K562 (cell line): Measurements from ENCODE around the gene ANKS1B. TPM values are rescaled to one million over a fixed set of nuclear protein-coding genes. Genes with fewer than 3 reads are reported as not detected.

Source experiments
- ATAC-seq: fragments of 200-7000 bp; cut with Tn5 transposase; 3 replicates; pipeline ENCODE4 v1.9.1; 2020; ENCODE audit warnings: moderate library complexity
- BruUV-seq: library from RNA; stranded (reverse); fragments of 400-500 nt; replicated peaks from 2 replicates; lab custom pipeline; 2021; lab: Mats Ljungman, UMichigan
- CTCF ChIA-PET: fragments of 300-600 bp; formaldehyde crosslinking; extraction: SDS; loops from one replicate; lab custom pipeline; 2021; ENCODE audit warnings: low intra/inter-chr PET ratio; lab: Yijun Ruan, JAX
- POLR2A ChIA-PET: fragments of 300-600, 350-650 bp; sonication (Branson Sonifier 250); formaldehyde crosslinking; extraction: SDS; loops from one replicate; lab custom pipeline; 2021; ENCODE audit warnings: antibody characterized with exemption, inconsistent platforms; lab: Yijun Ruan, JAX
- DNase-seq, 4 experiments: peaks; one replicate each; pipeline versions ENCODE4 v3.0.0 to v3.0.0-alpha.2; 2011 to 2018; ENCODE audit warnings: low spot score in 3 of 4, mixed read lengths in 3 of 4; ENCODE audit errors: extremely low read depth in 1 of 4
- FAIRE-seq: peaks from 2 replicates; lab custom pipeline; 2011; peaks lifted over from hg19 to GRCh38; lab: Jason Lieb, UNC
- H2AFZ ChIP-seq: 2 replicates; pipeline ENCODE4 v1.6.0; 2011; ENCODE audit warnings: low read depth, low read length, control low read depth, inconsistent platforms
- H3K27ac ChIP-seq: fragments of 200-600 bp; 3 replicates; pipeline ENCODE4 v1.8.0; 2011; ENCODE audit warnings: low read depth, mild to moderate bottlenecking, control low read depth, inconsistent platforms, low read length, moderate library complexity, mixed read lengths; ENCODE audit errors: extremely low read depth
- H3K27me3 ChIP-seq, 2 experiments: fragments of 300-600 bp in 1 of 2; 2 replicates in 1 of 2; 3 replicates in 1 of 2; pipeline versions ENCODE4 v1.6.0 to v1.8.0; 2011; ENCODE audit warnings: inconsistent platforms in 2 of 2, low read length in 2 of 2, mild to moderate bottlenecking in 1 of 2, mixed read lengths in 1 of 2, moderate library complexity in 1 of 2; ENCODE audit not compliant: control insufficient read depth in 2 of 2, insufficient read depth in 2 of 2
- H3K36me3 ChIP-seq: fragments of 300-600 bp; 3 replicates; pipeline ENCODE4 v1.8.0; 2011; ENCODE audit warnings: mild to moderate bottlenecking, low read length, inconsistent platforms; ENCODE audit not compliant: control insufficient read depth, insufficient read depth
- H3K4me1 ChIP-seq, 2 experiments: fragments of 200-600 bp in 1 of 2; replicated peaks in 1 of 2; 2 replicates in 1 of 2; 3 replicates in 1 of 2; pipeline versions ENCODE4 v1.5.1 to v1.8.0; 2011; ENCODE audit warnings: inconsistent platforms in 2 of 2, low read length in 2 of 2, mild to moderate bottlenecking in 1 of 2, mixed read lengths in 1 of 2, moderate library complexity in 1 of 2; ENCODE audit not compliant: control insufficient read depth in 2 of 2, insufficient read depth in 2 of 2
- H3K4me2 ChIP-seq: 2 replicates; pipeline ENCODE4 v1.6.1; 2011; ENCODE audit warnings: low read length, control low read depth, inconsistent platforms, mixed read lengths; ENCODE audit not compliant: insufficient read depth
- H3K4me3 ChIP-seq: fragments of 200-600 bp; sonication (generic), shearing (Covaris generic); 2 replicates; pipeline ENCODE4 v1.5.1; 2016; ENCODE audit warnings: control low read depth, inconsistent platforms
- H3K79me2 ChIP-seq: fragments of 200-600 bp; 3 replicates; pipeline ENCODE4 v1.8.0; 2011; ENCODE audit warnings: low read length, inconsistent platforms; ENCODE audit not compliant: control insufficient read depth, insufficient read depth
- H3K9ac ChIP-seq, 2 experiments: 2 replicates each; pipeline versions ENCODE4 v1.6.0 to v1.6.1; 2011; ENCODE audit warnings: low read depth in 2 of 2, low read length in 2 of 2, control low read depth in 1 of 2, inconsistent platforms in 1 of 2, mild to moderate bottlenecking in 1 of 2, mixed read lengths in 1 of 2; ENCODE audit not compliant: insufficient read depth in 1 of 2
- H3K9me1 ChIP-seq: one replicate; pipeline ENCODE4 v1.6.0; 2011; ENCODE audit warnings: inconsistent platforms, mild to moderate bottlenecking, low read length, moderate library complexity; ENCODE audit not compliant: control insufficient read depth, insufficient read depth
- H3K9me3 ChIP-seq: replicated peaks from 2 replicates; pipeline ENCODE4 v1.5.1; 2011; ENCODE audit warnings: low read depth, low read length, inconsistent platforms; ENCODE audit not compliant: control insufficient read depth, insufficient read depth
- H4K20me1 ChIP-seq: replicated peaks from 2 replicates; pipeline ENCODE4 v1.6.1; 2011; ENCODE audit warnings: low read length, inconsistent platforms, mixed read lengths; ENCODE audit not compliant: control insufficient read depth, insufficient read depth
- CEBPB ChIP-seq: fragments of 450-650 bp; IDR thresholded peaks from 2 replicates; pipeline ENCODE4 v1.6.1; 2016; ENCODE audit warnings: missing genetic modification characterization, missing compliant biosample characterization
- GATAD2B ChIP-seq: fragments of 450-650 bp; IDR thresholded peaks from 2 replicates; pipeline ENCODE4 v1.6.1; 2017; ENCODE audit warnings: mild to moderate bottlenecking, borderline replicate concordance
- MCM2 ChIP-seq: fragments of 450-650 bp; IDR thresholded peaks from 2 replicates; pipeline ENCODE4 v1.6.1; 2017; ENCODE audit warnings: low read depth, mild to moderate bottlenecking
- PTTG1 ChIP-seq: fragments of 450-650 bp; IDR thresholded peaks from 2 replicates; pipeline ENCODE4 v1.6.1; 2016; ENCODE audit warnings: low read depth, mild to moderate bottlenecking, missing genetic modification characterization, missing compliant biosample characterization
- ZNF224 ChIP-seq: sonication (generic); formaldehyde crosslinking; IDR thresholded peaks from 2 replicates; pipeline ENCODE4 v1.8.0; 2022; ENCODE audit warnings: mild to moderate bottlenecking, missing genetic modification reagents
- WGBS: fragments of 100-300 bp; shearing (Covaris generic); methylation state at CpG from one replicate; pipeline ENCODE4 v1.1.6; 2016; ENCODE audit warnings: low coverage, mixed read lengths; ENCODE audit not compliant: insufficient coverage; ENCODE audit errors: missing lambda C conversion rate; 5-methylcytosine and 5-hydroxymethylcytosine counted together
- in situ Hi-C: fragments of 300-500 bp; cut with MboI; formaldehyde crosslinking; loops from 4 replicates; pipeline ENCODE4 v1.15.0; 2018; ENCODE audit warnings: inconsistent platforms, mixed read lengths
- intact Hi-C: fragments of 100-400 bp; cut with micrococcal nuclease; formaldehyde crosslinking; loops from 2 replicates; pipeline ENCODE4 v1.14.2; 2022
- polyA plus RNA-seq, 8 experiments: library from polyadenylated mRNA; depleted of rRNA in 4 of 8; stranded (reverse) in 5 of 8; unstranded in 3 of 8; fragments of >200 nt; fragmentation: Nextera tagmentation in 2 of 8; fragmentation: Illumina TruSeq in 1 of 8; extraction: Ambion mirVana in 2 of 8; extraction: Trizol in 1 of 8; gene quantifications; 2 replicates each; pipeline versions ENCODE4 v1.2.1 to v1.2.3, GENCODE V29; 2011 to 2014; ENCODE audit warnings: inconsistent platforms in 1 of 8, missing spikeins in 1 of 8
- total RNA-seq, 7 experiments: library from RNA; depleted of rRNA in 6 of 7; stranded (reverse); fragments of >200 nt in 6 of 7; fragmentation: Illumina TruSeq in 2 of 7; extraction: Trizol in 2 of 7; gene quantifications; 2 replicates each; pipeline versions ENCODE4 v1.2.1 to v1.2.3, GENCODE V29; 2011 to 2021; ENCODE audit warnings: low replicate concordance in 1 of 7
- TF ChIP-seq, protein P1 (sequence below): sonication (generic); formaldehyde crosslinking; IDR thresholded peaks from 2 replicates; pipeline ENCODE4 v1.8.0; 2023; ENCODE audit warnings: mild to moderate bottlenecking, missing genetic modification reagents
- TF ChIP-seq, protein P2 (sequence below), 3 experiments: IDR thresholded peaks in 2 of 3; conservative IDR thresholded peaks in 1 of 3; 2 replicates each; pipeline ENCODE4 v1.5.1; 2011 to 2012; ENCODE audit warnings: low read length in 3 of 3, mild to moderate bottlenecking in 3 of 3, control low read depth in 2 of 3, improper control_type of control experiment in 1 of 3, inconsistent platforms in 1 of 3, low read depth in 1 of 3, mixed read lengths in 1 of 3, moderate library complexity in 1 of 3; ENCODE audit not compliant: insufficient read depth in 2 of 3

ANKS1B gene
- total and polyA plus RNA-seq, 9 of the 15 experiments (the other 6 are each of a cell fraction or from before 2014, with no cell fraction given): 0.04 to 0.47 (median 0.28) TPM; not detected in 4

DNA sequence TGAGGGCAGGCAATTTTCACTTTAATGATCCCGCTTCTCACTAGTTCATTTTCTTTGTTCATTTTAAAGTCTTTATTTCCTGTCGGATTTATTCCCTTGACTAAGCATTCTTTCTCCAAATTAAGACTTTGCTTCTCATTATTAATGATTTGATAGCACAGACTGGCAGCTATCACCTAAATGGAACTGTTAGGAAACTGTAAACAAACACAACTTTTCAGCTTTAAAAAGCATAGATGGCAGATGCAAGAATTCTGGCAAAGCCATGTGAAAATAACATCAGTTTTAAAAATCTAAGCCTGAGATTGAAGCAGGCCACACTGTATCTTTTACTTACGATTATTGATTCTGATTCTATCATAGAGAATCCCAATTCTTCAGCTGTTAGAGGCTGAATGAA lies 225.7 kb downstream of the ANKS1B start:
- no peak overlapping the region for H3K27ac ChIP-seq
- no peaks in the 10 kb centered on the region for H3K9me1 ChIP-seq
- no TSS peak for BruUV-seq
- no peaks in the 10 kb centered on the region for H4K20me1 ChIP-seq
- CTCF ChIA-PET: no interaction called here
- no peak for TF ChIP-seq PTTG1 (tag)
- H3K4me3 ChIP-seq: no peak overlapping the region
- intact Hi-C loops (no loop called here), in situ Hi-C loops (no loop called here)
- no peaks in the 10 kb centered on the region for H3K36me3 ChIP-seq
- ATAC-seq: no peak
- H3K4me2 ChIP-seq: no peak overlapping the region
- H3K4me1 ChIP-seq: no peaks in the 10 kb centered on the region
- POLR2A ChIA-PET: no interaction called here
- H3K27me3 ChIP-seq: no peaks in the 10 kb centered on the region
- peaks cover 2% of the 10 kb centered on the region; the same call in 1 of the 2 replicates for H3K9me3 ChIP-seq
- no peak for FAIRE-seq
- H2AFZ ChIP-seq: no peak overlapping the region
- no peak overlapping the region for H3K9ac ChIP-seq
- H3K79me2 ChIP-seq: no peaks in the 10 kb centered on the region
- WGBS: 4% methylated on average over 3 of the region's 3 CpGs
- DNase-seq: no peak

DNA sequence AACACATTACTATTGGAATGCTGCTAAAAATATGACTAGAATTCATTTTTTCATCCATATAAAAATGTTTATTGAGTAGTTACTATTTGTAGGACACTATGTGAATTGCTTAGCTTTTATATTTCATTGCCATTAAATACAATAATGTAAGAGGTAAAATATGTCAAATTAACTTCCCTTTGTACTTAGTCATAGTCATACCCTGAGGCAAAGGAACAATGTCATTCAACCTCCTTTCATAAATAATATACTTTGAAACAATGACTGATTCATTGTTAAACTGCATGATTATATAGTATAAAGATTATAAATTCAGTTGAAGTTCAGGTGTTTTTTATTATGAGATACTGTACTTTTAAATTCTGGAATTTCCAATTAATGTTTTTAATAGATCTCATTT lies 232.0 kb downstream of the ANKS1B start:
- no peak for DNase-seq
- Histone ChIP-seq H2AFZ (no peak overlapping the region), H3K4me3 (no peak overlapping the region), H3K79me2 (no peaks in the 10 kb centered on the region), H3K4me2 (no peak overlapping the region), H3K4me1 (no peaks in the 10 kb centered on the region), H4K20me1 (no peaks in the 10 kb centered on the region), H3K27ac (no peak overlapping the region), H3K36me3 (no peaks in the 10 kb centered on the region), H3K9me3 (no peaks in the 10 kb centered on the region), H3K9ac (no peak overlapping the region), H3K27me3 (no peaks in the 10 kb centered on the region), H3K9me1 (no peaks in the 10 kb centered on the region)
- ATAC-seq: no peak
- POLR2A ChIA-PET: no interaction called here
- no peak for FAIRE-seq
- in situ Hi-C loops (no loop called here), intact Hi-C loops (no loop called here)
- no TSS peak for BruUV-seq
- no peak for TF ChIP-seq GATAD2B
- TF ChIP-seq, protein P1, sequence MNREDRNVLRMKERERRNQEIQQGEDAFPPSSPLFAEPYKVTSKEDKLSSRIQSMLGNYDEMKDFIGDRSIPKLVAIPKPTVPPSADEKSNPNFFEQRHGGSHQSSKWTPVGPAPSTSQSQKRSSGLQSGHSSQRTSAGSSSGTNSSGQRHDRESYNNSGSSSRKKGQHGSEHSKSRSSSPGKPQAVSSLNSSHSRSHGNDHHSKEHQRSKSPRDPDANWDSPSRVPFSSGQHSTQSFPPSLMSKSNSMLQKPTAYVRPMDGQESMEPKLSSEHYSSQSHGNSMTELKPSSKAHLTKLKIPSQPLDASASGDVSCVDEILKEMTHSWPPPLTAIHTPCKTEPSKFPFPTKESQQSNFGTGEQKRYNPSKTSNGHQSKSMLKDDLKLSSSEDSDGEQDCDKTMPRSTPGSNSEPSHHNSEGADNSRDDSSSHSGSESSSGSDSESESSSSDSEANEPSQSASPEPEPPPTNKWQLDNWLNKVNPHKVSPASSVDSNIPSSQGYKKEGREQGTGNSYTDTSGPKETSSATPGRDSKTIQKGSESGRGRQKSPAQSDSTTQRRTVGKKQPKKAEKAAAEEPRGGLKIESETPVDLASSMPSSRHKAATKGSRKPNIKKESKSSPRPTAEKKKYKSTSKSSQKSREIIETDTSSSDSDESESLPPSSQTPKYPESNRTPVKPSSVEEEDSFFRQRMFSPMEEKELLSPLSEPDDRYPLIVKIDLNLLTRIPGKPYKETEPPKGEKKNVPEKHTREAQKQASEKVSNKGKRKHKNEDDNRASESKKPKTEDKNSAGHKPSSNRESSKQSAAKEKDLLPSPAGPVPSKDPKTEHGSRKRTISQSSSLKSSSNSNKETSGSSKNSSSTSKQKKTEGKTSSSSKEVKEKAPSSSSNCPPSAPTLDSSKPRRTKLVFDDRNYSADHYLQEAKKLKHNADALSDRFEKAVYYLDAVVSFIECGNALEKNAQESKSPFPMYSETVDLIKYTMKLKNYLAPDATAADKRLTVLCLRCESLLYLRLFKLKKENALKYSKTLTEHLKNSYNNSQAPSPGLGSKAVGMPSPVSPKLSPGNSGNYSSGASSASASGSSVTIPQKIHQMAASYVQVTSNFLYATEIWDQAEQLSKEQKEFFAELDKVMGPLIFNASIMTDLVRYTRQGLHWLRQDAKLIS (CRISPR knock-in tag): no peak
- 0 out of 2 replicates have a peak, but pooled peaks have one; percentile 1 for TF ChIP-seq CEBPB
- no peak for TF ChIP-seq ZNF224 (CRISPR knock-in tag)
- TF ChIP-seq, protein P2, sequence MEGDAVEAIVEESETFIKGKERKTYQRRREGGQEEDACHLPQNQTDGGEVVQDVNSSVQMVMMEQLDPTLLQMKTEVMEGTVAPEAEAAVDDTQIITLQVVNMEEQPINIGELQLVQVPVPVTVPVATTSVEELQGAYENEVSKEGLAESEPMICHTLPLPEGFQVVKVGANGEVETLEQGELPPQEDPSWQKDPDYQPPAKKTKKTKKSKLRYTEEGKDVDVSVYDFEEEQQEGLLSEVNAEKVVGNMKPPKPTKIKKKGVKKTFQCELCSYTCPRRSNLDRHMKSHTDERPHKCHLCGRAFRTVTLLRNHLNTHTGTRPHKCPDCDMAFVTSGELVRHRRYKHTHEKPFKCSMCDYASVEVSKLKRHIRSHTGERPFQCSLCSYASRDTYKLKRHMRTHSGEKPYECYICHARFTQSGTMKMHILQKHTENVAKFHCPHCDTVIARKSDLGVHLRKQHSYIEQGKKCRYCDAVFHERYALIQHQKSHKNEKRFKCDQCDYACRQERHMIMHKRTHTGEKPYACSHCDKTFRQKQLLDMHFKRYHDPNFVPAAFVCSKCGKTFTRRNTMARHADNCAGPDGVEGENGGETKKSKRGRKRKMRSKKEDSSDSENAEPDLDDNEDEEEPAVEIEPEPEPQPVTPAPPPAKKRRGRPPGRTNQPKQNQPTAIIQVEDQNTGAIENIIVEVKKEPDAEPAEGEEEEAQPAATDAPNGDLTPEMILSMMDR (IDR thresholded peaks at IDR 0.05 in 2 of 3, conservative IDR thresholded peaks at IDR 0.05 in 1 of 3; ENCODE audit: insufficient read depth in 2 of 3, low read depth in 1 of 3, low read length in 3 of 3): no peak
- no peak for TF ChIP-seq MCM2
- CTCF ChIA-PET: no interaction called here
